GM19035 (cell line): Measurements from ENCODE around the gene TAOK1.
A peak's percentile ranks its signal among the peaks of the same experiment; 100 is the strongest.

Experiments used
- ATAC-seq: cut with Tn5 transposase; IDR thresholded peaks from one replicate; pipeline ENCODE4 v1.9.1; 2021; ENCODE audit not compliant: unreplicated experiment

The TAOK1 gene

DNA sequence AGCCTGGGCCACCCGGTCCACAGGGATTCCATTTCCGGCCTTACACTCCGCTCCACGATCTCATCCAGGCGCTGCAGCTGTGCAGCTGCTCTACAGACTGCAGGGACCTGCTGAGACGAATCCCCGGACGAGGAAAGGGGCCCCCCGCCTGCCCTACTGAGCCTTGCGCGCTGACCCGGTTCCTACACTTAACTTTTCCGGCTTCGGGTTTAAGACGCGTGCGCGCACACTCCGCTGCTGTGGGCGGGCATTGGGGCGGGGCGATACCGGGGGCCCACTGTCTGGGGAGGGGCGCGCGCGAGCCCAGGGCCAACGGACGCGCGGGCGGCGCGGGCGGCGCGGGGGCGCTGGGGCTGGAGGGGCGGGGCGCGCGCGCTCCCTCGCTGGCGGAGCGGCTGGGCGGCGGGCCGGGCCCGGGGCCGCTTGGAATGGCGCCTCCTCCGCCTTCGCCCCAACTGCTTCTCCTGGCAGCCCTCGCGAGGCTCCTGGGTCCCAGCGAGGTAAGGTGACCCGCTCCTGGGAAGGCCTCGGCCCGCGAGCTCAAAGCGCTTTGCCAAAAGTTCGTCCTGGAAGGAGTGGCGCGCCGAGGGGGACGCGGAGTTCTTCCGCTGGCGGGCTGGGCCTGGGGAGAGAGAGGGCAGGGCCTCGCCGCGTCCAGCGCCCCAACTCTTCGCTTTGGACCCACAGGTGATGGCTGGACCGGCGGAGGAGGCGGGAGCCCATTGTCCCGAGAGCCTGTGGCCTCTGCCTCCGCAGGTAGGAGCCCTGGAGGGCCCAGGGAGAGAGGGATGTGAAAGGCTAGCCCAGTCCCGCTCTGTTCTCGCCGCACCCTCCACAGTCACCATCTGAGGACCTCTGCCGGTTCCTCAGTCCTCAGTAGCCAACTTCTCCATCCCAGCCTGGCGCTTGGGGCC is 178.4 kb downstream of the TAOK1 start, which contains the start of gene TP53I13:
TP53I13 (plus strand) TSS at position 371 of the 914 bp plus-strand sequence; CDS start at position 429, 58 bp downstream.
- ATAC-seq, result peak; percentile 48

DNA sequence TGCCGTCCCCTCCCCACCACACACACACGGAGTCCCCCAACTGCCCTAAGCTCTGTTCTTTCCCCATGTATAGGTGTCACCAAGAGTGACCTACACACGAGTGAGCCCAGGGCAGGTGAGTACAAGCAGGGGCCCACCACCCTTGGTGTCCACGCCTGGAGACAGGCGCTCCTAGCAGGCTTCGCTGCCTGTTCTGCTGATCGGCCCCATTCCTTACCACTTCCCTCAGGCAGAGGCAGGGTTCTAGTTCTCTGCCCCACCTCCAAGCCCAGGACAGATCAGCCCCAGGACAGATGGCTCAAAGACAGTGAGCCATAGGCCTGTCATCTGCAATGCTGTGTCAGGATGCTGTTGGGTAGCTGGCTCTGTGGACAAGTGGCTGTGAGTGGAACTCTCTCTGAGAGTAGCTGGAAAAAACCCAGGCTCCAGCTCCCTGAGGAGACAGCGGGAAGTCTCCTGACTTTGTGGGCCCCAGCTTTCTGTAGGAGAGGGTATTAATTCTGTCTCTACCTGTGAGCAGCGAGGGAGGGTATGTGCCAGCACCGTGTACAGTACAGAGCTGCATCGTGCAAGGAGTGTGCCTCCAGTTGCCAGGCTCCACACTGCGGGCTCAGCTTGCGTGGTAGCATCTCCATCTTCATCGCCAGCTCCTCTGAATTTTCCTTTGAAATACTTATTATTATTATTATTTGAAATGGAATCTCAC is 179.2 kb downstream of the TAOK1 start:
- no peak for ATAC-seq

- ATAC-seq, result no peak
These were observed 180.4 kb downstream of the TAOK1 start for GRCh38 chr17:29570521-29570920.

DNA sequence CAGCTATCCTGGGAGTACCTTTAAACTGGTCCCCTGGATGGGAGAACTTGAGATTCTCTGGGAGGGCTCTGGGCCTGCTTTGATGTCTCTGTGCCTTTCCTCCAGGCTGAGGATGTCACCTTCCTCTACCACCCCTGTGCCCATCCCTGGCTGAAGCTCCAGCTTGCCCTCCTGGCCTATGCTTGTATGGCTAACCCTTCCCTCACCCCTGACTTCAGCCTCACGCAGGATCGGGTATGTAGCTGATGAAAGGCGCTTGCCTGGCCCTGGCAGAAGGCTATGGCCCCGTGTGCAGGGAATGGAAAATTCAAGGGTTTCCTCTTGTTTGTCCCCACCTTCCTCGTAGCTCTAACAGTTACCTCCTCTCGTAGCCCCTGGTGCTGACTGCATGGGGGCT is 181.3 kb downstream of the TAOK1 start:
- ATAC-seq, result no peak

GRCh38 chr17:29571883-29572681 is 181.9 kb downstream of the TAOK1 start:
- no peak for ATAC-seq

GRCh38 chr17:29572691-29573557 is 182.8 kb downstream of the TAOK1 start:
- ATAC-seq, result no peak

DNA sequence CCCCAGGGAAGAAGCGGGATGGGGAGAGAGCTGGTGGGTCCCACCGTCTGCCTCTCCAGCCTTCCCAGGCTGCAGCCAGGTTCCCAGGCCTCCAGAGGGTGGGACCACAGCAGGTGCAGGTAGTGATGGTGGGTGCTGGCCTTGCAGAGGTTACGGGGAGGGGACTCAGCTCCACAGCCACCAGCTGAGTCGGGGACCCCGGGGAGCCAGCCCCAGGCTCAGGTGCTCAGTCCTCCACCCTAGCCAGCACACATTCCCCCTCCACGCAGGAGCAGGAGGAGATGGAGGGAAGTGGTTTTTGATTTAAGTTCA is 183.4 kb downstream of the TAOK1 start:
- ATAC-seq, result no peak

DNA sequence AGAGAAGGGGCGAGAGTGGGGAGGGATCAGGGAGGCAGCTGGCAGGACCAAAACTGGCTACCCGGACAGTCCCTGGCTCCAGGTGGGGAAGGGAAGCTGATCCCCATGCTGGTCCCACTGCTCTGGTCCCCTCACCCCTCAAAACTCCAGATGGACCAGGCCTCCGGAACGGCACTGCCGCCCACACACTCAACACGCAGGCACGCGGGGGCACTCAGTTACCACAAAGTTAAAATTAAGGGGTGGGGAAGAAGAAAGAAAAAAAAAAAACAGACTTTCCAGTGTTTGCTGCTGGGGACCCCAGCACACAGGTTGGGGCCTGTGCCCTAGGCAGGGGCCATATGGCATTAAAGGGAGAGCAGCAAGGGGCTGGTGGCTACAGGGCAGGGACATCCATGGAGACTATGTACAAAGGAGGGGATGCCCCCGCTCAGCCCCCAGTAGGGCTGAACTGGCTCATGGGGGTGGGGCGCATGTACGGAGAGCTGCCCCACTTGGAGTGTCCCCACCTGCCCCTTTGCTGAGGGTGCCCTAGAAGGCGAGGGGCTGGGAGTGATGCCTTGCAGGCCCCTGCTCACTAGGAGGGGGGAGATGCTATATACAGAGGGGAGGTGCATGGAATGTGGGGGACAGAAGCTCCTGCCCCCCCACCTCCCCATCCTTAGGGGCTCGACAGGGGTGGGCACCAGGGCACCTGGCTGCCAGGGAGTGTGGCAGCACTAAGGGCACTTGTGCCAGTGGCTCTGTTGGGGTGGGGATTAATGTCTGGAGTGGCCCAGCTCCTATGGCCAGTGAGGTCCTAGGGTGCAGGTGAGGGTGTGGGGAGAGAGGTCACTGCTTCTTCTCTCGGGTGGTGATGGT is 183.9 kb downstream of the TAOK1 start:
- no peak for ATAC-seq

DNA sequence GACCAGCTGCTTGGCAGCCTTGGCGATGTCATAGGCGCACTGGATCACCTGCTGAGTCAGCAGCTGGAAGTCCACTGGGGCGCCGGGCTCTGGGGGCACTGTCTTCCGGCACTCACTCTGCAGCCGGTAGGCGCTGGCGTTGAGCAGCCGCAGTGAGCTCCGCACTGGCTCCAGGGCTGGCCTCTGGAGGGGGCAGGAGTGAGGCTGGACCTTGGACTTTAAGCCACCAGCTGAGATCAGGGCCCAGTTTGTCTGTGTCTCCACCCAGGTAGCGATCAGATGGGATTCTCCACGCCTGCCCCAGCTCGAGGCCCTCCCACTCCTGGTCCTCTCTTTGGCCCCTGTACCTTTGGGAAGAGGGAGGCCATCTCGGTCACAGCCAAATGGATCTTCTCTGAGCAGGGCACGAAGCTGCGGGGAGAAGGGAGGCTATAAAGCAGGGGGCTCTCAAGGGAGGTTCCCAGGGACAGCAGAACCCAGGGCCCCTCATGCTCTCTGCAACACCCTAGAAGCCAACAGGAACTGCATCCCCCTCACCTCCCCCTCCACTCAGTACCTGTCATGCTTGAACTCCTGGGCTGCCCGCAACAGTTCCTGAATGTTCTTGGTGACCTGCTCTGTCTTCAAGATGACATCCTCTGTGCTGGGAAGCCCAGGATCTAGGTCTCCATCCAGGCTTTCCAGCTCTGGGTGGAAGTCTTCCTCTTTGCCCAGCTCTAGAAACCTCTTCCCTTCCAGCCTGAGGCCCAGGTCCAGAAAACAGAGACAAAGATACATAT is 184.8 kb downstream of the TAOK1 start:
- ATAC-seq, result no peak

DNA sequence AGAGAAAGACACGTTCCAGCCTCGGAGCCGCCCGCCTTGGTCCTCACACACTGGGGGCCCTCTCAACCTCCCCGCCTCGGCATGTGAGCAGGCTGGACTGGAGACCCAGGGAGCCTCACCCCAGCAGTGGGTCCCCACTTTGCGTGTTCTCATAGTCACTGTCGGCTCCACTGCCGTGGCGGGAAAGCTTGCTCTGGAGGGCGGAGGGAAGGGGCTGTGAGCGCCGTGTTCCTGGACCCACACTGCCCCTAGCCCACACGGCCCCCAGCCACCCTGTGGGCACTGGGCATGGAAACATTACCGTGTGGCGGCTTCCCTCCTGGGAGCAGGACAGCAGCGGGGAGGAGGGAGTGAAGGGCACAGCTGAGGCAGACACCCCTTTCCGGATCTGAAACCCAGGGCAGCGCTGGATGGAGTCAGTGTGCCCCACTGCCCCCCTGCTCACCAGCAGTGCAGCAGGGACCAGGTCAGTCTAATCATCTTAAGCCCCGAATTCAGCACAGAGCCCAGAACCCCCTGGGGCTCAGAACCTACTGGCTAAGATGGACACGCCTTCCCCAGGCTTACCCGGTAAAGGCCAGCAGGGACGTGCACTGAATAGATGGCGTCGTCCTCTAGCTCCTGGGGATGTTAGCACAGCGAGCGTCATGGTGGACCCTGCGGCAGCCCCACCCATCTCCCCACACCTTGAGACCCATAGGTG is 185.5 kb downstream of the TAOK1 start:
- no peak for ATAC-seq

- no peak for ATAC-seq
These were observed 186.2 kb downstream of the TAOK1 start for GRCh38 chr17:29576214-29577000.

DNA sequence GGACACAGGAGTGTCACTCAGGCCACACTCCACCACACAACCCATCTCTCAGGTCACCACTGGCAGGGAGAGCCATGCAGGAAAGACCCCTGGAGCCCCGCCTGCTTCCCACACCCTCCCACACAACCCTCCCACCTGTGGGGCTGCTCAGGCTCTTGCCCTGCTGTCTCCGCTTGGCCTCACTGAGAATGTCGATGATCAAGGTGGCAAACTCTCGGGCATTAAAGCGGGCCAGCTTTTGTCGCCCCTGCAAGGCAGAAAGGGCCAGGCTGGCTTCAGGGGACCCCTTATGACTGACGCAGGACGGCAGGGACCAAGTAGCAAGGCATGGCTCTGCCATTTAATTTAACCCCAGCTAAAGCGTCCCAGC is 186.8 kb downstream of the TAOK1 start:
- no peak for ATAC-seq

- ATAC-seq, result no peak
These were observed 187.4 kb downstream of the TAOK1 start for GRCh38 chr17:29577385-29578211.

- no peak for ATAC-seq
These were observed 188.7 kb downstream of the TAOK1 start for GRCh38 chr17:29578626-29579485.

DNA sequence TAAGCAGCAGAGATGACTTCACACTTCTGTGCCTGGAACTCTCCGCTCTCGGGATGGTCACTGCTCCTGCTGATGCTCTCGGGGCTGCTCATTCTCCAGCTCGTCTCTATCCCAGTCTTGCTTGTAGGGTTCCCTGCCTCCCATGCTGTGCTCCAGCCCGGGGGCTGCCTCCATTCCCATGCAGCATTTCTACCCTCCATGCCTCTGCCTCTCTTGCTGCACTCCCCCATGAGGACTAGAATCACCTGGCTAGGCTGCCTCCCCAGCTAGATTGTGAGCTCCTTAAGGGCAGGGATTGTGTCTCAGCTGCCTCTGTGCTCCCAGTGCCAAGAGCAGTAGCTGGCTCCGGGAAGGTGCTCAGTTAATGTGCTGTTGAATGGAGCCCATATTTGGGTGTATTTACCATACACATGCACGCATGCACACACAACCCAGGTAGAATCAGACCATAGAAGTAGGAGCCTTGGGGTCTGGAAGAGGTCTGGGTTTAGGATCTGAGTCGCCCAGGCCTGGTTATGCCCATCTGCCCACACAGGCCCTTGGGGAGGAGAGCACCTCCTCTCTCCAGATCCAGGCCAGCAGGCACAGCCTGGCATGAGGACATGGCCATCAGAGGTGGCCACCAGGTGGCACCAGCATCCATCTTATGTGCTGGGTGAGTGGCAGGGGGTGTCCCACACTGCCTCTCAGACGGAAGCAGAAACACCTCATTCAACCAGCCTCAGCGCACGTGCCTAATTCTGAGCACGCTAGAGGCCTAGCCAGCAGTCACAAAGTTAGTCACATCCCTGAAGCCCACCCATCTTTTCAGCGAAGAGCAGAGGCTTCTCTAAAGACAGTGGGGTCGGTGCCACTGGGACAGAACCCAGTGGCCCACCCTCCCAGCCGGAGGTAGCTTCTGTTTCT is 190.0 kb downstream of the TAOK1 start:
- peak; percentile 71 for ATAC-seq
